Endothelial cell of umbilical vein (primary cell): ENCODE results near the gene TNIP3.

Experiments
- CTCF ChIP-seq, 2 donors: IDR thresholded peaks; 1 replicate in 1 of 2; 2 replicates in 1 of 2; pipeline ENCODE4 v1.5.1; 2011; ENCODE audit warnings: low read length in 2 of 2, mild to moderate bottlenecking in 2 of 2, moderate library complexity in 2 of 2, control low read depth in 1 of 2, inconsistent platforms in 1 of 2, low read depth in 1 of 2; ENCODE audit not compliant: insufficient read depth in 1 of 2; ENCODE audit errors: extremely low read depth in 1 of 2
- EZH2 ChIP-seq: IDR thresholded peaks from 2 replicates; pipeline ENCODE4 v1.6.1; 2012; ENCODE audit warnings: borderline replicate concordance, low read depth, mild to moderate bottlenecking, moderate library complexity, low read length, inconsistent platforms; ENCODE audit not compliant: severe bottlenecking
- FOS ChIP-seq: IDR thresholded peaks from 2 replicates; pipeline ENCODE4 v1.6.1; 2011; ENCODE audit warnings: mild to moderate bottlenecking, low read length, moderate library complexity, borderline replicate concordance; ENCODE audit not compliant: insufficient read depth
- GATA2 ChIP-seq: IDR thresholded peaks from 2 replicates; pipeline ENCODE4 v1.7.0; 2011; ENCODE audit warnings: low read depth, mild to moderate bottlenecking, moderate library complexity, mixed read lengths, low read length; ENCODE audit not compliant: insufficient read length, insufficient read depth
- JUN ChIP-seq: IDR thresholded peaks from 2 replicates; pipeline ENCODE4 v1.6.1; 2011; ENCODE audit warnings: borderline replicate concordance, low read depth; ENCODE audit not compliant: insufficient read length, insufficient read depth
- MAX ChIP-seq: IDR thresholded peaks from 2 replicates; pipeline ENCODE4 v1.6.1; 2011; ENCODE audit not compliant: insufficient read depth, insufficient read length
- MYC ChIP-seq: IDR thresholded peaks from one replicate; pipeline ENCODE4 v1.6.1; 2011; ENCODE audit warnings: mild to moderate bottlenecking, low read depth, low read length
- POLR2A ChIP-seq: IDR thresholded peaks from 2 replicates; pipeline ENCODE4 v1.6.1; 2012; ENCODE audit warnings: low read depth, mild to moderate bottlenecking, control low read depth, low read length
- POLR2AphosphoS5 ChIP-seq: IDR thresholded peaks from 2 replicates; pipeline ENCODE4 v1.6.1; 2012; ENCODE audit warnings: low read depth, mild to moderate bottlenecking, control low read depth, low read length, moderate library complexity; ENCODE audit not compliant: insufficient read depth

GRCh38 chr4:121140716-121141460, 23.2 kb downstream of the TNIP3 start:
- TF ChIP-seq POLR2A: no peak
- no peak for TF ChIP-seq CTCF (IDR thresholded peaks at IDR 0.05; ENCODE audit: extremely low read depth in 1 of 2, insufficient read depth in 1 of 2, low read depth in 1 of 2, low read length in 2 of 2)
- no peak for TF ChIP-seq POLR2AphosphoS5
- TF ChIP-seq EZH2: no peak
- TF ChIP-seq MAX: no peak
- no peak for TF ChIP-seq JUN
- no peak for TF ChIP-seq MYC
- TF ChIP-seq FOS: no peak
- TF ChIP-seq GATA2: no peak
